Ovary (tissue), 9 donors: ENCODE measurements around the gene PLPP3. TPM values are rescaled to one million over a fixed set of nuclear protein-coding genes. Genes with fewer than 3 reads are reported as not detected.

Experiments used
- DNase-seq, 5 donors: peaks; one replicate each; pipeline ENCODE4 v3.0.0-alpha.2; 2019 to 2020
- H3K27ac ChIP-seq, 2 donors: fragments of 200-600 bp; one replicate each; pipeline versions ENCODE4 v1.5.1 to v1.8.0; 2019 to 2022
- H3K27me3 ChIP-seq: fragments of 200-600 bp; one replicate; pipeline ENCODE4 v1.8.0; 2022
- H3K36me3 ChIP-seq: fragments of 200-600 bp; sonication (generic); one replicate; pipeline ENCODE4 v1.5.1; 2019
- H3K4me1 ChIP-seq: one replicate; pipeline ENCODE4 v1.8.1; 2013; ENCODE audit warnings: mild to moderate bottlenecking, moderate library complexity; ENCODE audit not compliant: insufficient read depth
- H3K4me3 ChIP-seq: fragments of 200-600 bp; sonication (generic); one replicate; pipeline ENCODE4 v1.5.1; 2017
- H3K9me3 ChIP-seq, 2 donors: fragments of 200-600 bp in 1 of 2; sonication (generic) in 1 of 2; one replicate each; pipeline versions ENCODE4 v1.5.1 to v1.8.1; 2013 to 2019; ENCODE audit warnings: mild to moderate bottlenecking in 1 of 2, moderate library complexity in 1 of 2
- EP300 ChIP-seq: sonication (generic); formaldehyde crosslinking; IDR thresholded peaks from one replicate; pipeline ENCODE4 v1.6.1; 2017; ENCODE audit warnings: antibody characterized with exemption
- POLR2A ChIP-seq: fragments of 450-650 bp; IDR thresholded peaks from one replicate; pipeline ENCODE4 v1.6.1; 2017; ENCODE audit warnings: antibody characterized with exemption, mild to moderate bottlenecking, moderate library complexity
- WGBS, 3 donors: extraction: QIAGEN DNeasy Blood & Tissue Kit in 1 of 3; methylation state at CpG; one replicate each; pipeline versions ENCODE4 v1.1.5 to v1.1.7; 2013 to 2017; 5-methylcytosine and 5-hydroxymethylcytosine counted together
- intact Hi-C, 4 donors: fragments of 100-400 bp; cut with DNase I; formaldehyde crosslinking; loops; one replicate each; pipeline versions ENCODE4 v1.11.0 to v1.15.1; 2022 to 2023
- polyA plus RNA-seq, 2 donors: library from polyadenylated mRNA; stranded (reverse); fragments of 200-250 nt in 1 of 2; fragments of 350-450 nt in 1 of 2; fragmentation: Illumina TruSeq in 1 of 2; extraction: RNeasy Lipid Tissue Mini Kit (QIAGEN cat#74804) in 1 of 2; gene quantifications; one replicate each; pipeline ENCODE4 v1.2.3, GENCODE V29; 2013 to 2014
- total RNA-seq, 7 donors: library from RNA; depleted of rRNA in 2 of 7; stranded (reverse); fragments of >200 nt in 2 of 7; fragmentation: NEBNext Ultra II Directional in 3 of 7; extraction: Animal tissue kit (Norgen Biotek cat#: 25700) in 3 of 7; gene quantifications; one replicate each; pipeline versions ENCODE4 v1.1.0 to v1.2.4, GENCODE V29; 2016 to 2023
- TF ChIP-seq, protein P1 (sequence below), 3 donors: fragments of 450-650 bp in 2 of 3; fragments of 200-600 bp in 1 of 3; IDR thresholded peaks; one replicate each; pipeline versions ENCODE4 v1.5.1 to v1.8.0; 2016 to 2022; ENCODE audit warnings: antibody characterized with exemption in 3 of 3, mild to moderate bottlenecking in 1 of 3
- donor health status: DM: no; HTN: no; CAD: no; lungs with moderate emphysema.
- donor health status: DM: no; HTN: no; CAD: no.
- donor health status: Bipolar disorder and iron deficiency.
- donor health status: DM: yes; HTN: yes; CAD: no.
- donor health status: DM: no; HTN: no; CAD: no.
- donor health status: DM: yes; HTN: yes; CAD: no.

Gene PLPP3
- total and polyA plus RNA-seq, 9 donors = 51.4 to 188 (median 125) TPM

DNA sequence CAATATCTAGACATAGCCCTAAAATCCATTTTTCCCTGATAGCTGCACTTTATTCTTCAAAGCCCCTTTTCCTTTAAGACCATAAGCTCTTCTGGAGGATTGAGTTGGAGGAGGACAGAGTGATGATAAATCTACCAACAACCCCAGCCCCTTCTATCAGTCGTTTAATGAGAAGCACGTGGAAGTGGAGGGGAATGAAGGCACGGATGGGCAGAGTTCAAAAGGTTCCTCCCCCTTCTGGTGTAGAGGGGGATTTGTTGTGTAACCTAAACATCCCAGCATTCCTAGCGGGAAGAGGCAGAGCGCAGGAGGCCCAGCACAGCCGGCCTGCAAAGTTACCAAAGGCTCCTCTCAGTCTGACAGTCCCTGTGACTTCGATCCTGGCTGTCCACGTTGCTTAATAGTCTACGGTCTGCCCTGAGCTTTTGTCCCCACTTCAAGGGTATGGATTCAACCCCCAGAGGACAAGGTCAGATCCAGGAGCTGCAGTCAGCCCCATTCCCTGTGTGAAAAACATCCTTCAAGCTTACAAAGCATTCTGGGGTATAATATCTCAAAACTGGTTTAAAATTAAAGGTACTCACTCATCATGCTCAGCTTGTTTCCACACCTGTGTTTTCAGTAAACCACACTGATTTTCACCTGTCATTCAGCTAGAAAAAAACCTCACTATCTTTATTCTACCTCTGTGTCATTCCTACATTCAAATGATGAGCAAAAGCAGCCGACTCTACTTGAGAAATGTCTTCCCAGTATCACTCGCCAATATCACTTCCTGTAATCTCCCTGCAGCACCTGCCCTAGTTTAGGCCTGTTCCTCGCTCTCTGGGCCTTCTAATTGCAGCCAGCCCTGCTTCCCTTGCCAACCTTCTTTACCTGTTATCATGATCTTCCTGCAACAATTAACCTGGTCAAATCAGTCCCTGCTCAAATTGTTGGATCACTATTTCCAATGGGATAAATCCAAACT lies 117.9 kb downstream of the PLPP3 start:
- Histone ChIP-seq H3K4me3 (no peak overlapping the region), H3K27me3 (no peaks in the 10 kb centered on the region), H3K9me3 (no peaks in the 10 kb centered on the region), H3K27ac (no peak overlapping the region), H3K4me1 (no peaks in the 10 kb centered on the region), H3K36me3 (no peaks in the 10 kb centered on the region)
- intact Hi-C loops = no loop called here
- TF ChIP-seq, protein P1, sequence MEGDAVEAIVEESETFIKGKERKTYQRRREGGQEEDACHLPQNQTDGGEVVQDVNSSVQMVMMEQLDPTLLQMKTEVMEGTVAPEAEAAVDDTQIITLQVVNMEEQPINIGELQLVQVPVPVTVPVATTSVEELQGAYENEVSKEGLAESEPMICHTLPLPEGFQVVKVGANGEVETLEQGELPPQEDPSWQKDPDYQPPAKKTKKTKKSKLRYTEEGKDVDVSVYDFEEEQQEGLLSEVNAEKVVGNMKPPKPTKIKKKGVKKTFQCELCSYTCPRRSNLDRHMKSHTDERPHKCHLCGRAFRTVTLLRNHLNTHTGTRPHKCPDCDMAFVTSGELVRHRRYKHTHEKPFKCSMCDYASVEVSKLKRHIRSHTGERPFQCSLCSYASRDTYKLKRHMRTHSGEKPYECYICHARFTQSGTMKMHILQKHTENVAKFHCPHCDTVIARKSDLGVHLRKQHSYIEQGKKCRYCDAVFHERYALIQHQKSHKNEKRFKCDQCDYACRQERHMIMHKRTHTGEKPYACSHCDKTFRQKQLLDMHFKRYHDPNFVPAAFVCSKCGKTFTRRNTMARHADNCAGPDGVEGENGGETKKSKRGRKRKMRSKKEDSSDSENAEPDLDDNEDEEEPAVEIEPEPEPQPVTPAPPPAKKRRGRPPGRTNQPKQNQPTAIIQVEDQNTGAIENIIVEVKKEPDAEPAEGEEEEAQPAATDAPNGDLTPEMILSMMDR (IDR thresholded peaks at IDR 0.05) = no peak
- TF ChIP-seq POLR2A (no peak), EP300 (no peak)
- WGBS, 3 donors = 58 to 68% (median 65%) methylated on average over 12 of the region's 12 CpGs
- no peak for DNase-seq

DNA sequence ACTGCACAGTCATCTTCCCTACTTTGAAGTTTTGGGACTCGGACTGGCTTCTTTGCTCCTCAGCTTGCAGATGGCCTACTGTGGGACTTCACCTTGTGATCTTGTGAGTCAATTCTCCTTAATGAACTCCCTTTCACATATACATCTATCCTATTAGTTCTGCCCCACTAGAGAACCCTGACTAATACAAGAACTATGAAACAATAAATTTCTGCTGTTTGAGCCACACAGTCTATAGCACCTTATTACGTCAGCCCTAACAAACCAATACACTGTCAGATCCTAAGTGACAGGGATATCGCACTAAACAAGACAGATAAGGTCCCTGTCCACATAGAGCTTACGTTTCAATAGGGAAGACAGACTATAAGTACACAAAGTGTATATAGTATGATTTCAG lies 120.1 kb downstream of the PLPP3 start:
- DNase-seq = no peak
- WGBS, 3 donors = 97 to 98% (median 97%) methylated on average over 4 of the region's 4 CpGs
- Histone ChIP-seq H3K36me3 (no peaks in the 10 kb centered on the region), H3K27ac (no peak overlapping the region), H3K4me1 (no peaks in the 10 kb centered on the region), H3K4me3 (no peak overlapping the region), H3K27me3 (no peaks in the 10 kb centered on the region), H3K9me3 (no peaks in the 10 kb centered on the region)
- intact Hi-C loops = no loop called here
- no peak for TF ChIP-seq POLR2A
- TF ChIP-seq, protein P1 (IDR thresholded peaks at IDR 0.05) = no peak
- TF ChIP-seq EP300 = no peak

DNA sequence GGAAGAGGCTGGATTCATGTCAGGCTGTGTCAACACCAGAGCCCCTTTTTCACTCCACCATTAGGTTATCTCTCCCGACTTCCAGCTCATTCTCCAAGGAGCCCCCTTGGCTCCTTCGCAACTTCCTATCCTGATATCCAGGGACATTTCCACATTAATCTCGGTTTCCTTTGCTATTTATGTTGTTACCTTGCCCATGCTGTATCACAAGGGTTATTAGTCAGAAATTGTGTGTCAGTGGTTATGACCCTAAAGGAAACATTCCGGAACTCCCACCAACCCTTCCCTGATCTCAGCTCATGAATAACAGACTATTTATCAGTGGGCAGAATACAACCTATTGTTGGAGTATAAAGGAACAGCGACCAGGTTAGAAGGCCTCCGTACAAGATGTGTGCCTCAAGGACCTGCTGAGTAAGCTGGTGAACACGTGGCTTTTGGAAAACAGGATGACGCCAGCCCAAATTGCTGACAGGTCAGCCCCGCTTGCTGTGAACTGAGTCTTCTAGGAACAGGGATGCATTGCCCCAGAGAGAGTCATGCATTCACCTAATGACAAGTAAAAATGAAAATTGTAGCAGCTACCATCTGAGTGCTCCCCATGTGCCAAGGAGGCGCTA lies 121.5 kb downstream of the PLPP3 start:
- no peaks in the 10 kb centered on the region for H3K9me3 ChIP-seq
- no peak for TF ChIP-seq EP300
- TF ChIP-seq, protein P1 (IDR thresholded peaks at IDR 0.05) = no peak
- H3K4me1 ChIP-seq = peaks cover 3% of the 10 kb centered on the region
- H3K4me3 ChIP-seq = no peak overlapping the region
- DNase-seq = no peak
- no peak overlapping the region for H3K27ac ChIP-seq
- H3K27me3 ChIP-seq = no peaks in the 10 kb centered on the region
- WGBS, 3 donors = 78 to 83% (median 81%) methylated on average over 10 of the region's 10 CpGs
- H3K36me3 ChIP-seq = no peaks in the 10 kb centered on the region
- intact Hi-C loops = no loop called here

DNA sequence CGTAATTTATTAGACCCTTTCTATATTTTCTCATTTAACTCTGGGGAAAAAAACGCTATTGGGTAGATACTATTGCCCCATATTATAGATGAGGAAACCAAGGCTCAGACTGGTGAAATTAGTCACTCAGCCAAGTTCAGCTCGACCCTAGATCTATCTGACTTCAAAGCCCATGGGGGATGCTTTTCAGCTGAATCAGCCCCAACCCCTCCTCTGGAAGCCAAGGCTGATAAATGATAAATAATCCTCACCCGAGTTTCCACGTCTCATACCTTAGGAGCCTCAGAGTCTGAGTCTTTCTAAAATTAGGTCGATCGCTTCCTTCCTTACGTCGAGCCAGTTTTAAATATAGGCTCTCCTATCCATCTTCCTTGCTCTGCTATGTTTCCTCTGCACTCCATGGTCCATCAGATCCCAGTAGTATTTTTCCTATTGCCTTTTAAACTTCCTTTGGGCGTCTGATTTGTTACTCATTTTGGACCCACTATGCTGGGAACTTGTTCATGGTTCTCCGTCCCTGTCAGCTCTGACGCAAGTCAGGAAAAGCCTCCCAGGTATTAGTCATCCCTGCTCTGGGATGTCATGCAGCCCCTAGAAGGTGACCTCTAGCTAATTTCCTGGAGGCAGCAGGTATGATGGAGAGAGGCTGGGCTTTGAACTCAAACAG lies 122.8 kb downstream of the PLPP3 start:
- intact Hi-C loops = no loop called here
- Histone ChIP-seq H3K27me3 (no peaks in the 10 kb centered on the region), H3K4me1 (peaks cover 10% of the 10 kb centered on the region), H3K36me3 (no peaks in the 10 kb centered on the region), H3K27ac (no peak overlapping the region), H3K9me3 (no peaks in the 10 kb centered on the region), H3K4me3 (no peak overlapping the region)
- no peak for DNase-seq
- WGBS, 3 donors = 67 to 81% (median 70%) methylated on average over 12 of the region's 12 CpGs
- TF ChIP-seq POLR2A (no peak), EP300 (no peak)
- TF ChIP-seq, protein P1 (IDR thresholded peaks at IDR 0.05) = no peak
